ENCODE results near the gene PIN4.

DNA sequence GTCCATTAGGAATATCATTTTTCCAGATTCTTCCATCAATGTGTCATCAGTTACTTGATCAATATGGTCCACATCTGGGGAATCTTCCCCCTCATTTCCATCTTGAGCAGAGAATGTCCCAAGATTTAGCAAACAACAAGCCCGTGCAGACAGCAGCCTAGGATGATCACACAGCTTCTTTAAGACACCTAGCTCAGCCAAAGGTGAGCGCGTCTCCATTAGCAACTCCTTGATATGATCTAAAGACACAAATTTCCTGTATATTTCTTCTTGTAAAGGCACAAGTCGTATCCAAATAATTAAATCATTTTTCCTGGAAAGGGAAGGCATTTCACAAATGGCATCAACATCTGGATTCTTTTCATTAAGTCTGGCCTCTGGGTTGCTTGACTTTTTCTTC lies 25.8 kb downstream of the PIN4 start:
- TF ChIP-seq, protein P1, sequence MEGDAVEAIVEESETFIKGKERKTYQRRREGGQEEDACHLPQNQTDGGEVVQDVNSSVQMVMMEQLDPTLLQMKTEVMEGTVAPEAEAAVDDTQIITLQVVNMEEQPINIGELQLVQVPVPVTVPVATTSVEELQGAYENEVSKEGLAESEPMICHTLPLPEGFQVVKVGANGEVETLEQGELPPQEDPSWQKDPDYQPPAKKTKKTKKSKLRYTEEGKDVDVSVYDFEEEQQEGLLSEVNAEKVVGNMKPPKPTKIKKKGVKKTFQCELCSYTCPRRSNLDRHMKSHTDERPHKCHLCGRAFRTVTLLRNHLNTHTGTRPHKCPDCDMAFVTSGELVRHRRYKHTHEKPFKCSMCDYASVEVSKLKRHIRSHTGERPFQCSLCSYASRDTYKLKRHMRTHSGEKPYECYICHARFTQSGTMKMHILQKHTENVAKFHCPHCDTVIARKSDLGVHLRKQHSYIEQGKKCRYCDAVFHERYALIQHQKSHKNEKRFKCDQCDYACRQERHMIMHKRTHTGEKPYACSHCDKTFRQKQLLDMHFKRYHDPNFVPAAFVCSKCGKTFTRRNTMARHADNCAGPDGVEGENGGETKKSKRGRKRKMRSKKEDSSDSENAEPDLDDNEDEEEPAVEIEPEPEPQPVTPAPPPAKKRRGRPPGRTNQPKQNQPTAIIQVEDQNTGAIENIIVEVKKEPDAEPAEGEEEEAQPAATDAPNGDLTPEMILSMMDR (IDR thresholded peaks at IDR 0.05; ENCODE audit: insufficient read depth, low read length, poor library complexity, severe bottlenecking) = no peak
- TF ChIP-seq EZH2phosphoT487 (conservative IDR thresholded peaks at IDR 0.05; ENCODE audit: low read length) = no peak
